Astrocyte (in vitro differentiated cells and primary cell): ENCODE results near the gene ERAP2.

Experiments used
- CTCF ChIP-seq: IDR thresholded peaks from 2 replicates; pipeline ENCODE4 v1.5.1; 2011; ENCODE audit warnings: low read depth, mild to moderate bottlenecking, inconsistent platforms, low read length, moderate library complexity; ENCODE audit not compliant: insufficient read depth
- EZH2 ChIP-seq: IDR thresholded peaks from 2 replicates; pipeline ENCODE4 v1.6.1; 2012; ENCODE audit warnings: mild to moderate bottlenecking, low read length, inconsistent platforms; ENCODE audit not compliant: insufficient read depth

GRCh38 chr5:96844481-96844990, 31.8 kb upstream of the ERAP2 start:
- TF ChIP-seq CTCF (no peak), EZH2 (no peak)
